Left forelimb (tissue), 1 donor: ENCODE data around the gene PTCRA.
"Not testable (repeated sequence)": the region's sequence is repeated elsewhere in the genome, so short reads cannot be mapped to it uniquely, and the experiment has no call there.

Experiments used
- DNase-seq: peaks from one replicate; pipeline ENCODE4 v3.0.0-alpha.2; 2018; ENCODE audit warnings: low spot score

The PTCRA gene

GRCh38 chr6:42941356-42941755, 25.5 kb downstream of the PTCRA start:
- DNase-seq = not testable (repeated sequence)

GRCh38 chr6:42942444-42942843, 26.6 kb downstream of the PTCRA start:
- DNase-seq = no peak

DNA sequence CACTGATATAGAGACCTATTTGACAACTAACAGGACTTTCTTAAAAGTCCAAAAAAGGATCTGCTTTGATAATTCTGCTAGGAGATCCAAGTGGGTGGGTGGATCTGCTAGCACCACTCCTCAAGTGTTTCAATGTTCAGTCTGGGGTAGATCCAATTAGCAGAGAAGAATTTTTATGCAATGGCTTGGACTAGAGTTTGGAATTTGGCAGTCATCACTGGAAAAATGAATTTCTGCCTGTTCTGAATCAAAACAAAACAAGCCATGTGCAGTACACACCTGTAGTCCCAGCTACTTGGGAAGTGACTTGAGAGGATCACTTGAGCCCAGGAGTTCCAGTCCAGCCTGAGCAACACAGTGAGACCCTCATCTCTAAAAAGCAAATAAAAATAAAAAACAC, 32.1 kb downstream of the PTCRA start:
- no peak for DNase-seq

DNA sequence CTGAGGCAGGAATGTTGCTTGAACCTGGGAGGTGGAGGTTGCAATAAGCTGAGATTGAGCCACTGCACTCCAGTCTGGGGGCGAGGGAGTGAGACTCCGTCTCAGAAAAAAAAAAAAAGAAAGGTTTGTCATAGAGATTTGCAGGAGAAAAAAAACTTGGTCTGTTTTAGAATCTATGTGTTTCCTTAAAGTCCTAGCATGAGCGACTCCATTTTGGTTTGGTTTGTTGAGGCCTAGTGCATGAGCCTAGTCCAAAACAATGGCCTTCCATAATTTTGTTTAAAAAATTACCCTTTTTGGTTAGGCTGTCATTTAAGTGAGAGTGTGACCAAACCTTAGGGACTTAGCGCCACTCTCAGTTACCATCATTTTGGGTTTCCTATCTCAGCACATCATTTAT, 36.5 kb downstream of the PTCRA start:
- DNase-seq = no peak

- not testable (repeated sequence) for DNase-seq
These were observed 38.6 kb downstream of the PTCRA start for GRCh38 chr6:42954405-42954804.

DNA sequence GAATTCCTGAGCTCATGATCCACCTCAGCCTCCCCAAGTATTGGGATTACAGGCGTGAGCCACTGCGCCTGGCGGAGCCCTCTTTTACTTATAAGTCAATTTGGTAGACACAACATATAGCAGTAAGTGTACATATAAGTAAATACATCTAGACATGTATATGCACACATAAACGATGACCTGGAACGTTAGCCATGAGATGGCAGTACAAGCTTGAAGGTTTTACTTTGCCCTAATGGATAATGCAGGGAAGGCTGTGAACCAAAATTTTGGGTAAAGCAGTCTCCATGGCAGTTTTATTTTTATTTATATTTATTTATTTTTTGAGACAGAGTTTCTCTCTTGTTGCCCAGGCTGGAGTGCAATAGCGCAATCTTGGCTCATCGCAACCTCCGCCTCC, 42.3 kb downstream of the PTCRA start:
- DNase-seq = no peak

DNA sequence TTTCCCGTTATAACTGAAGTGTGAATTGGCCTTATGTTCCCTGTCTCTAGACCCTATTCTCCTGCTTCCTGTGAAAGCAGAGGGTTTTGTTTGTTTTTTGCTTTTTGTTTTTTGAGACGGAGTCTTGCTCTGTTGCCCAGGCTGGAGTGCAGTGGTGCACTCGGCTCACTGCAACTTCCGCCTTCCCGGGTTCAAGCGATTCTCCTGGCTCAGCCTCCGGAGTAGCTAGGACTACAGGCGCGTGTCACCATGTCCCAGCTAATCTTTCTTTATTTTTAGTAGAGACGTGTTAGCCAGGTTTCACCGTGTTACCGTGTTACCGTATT, 44.0 kb downstream of the PTCRA start:
- no peak for DNase-seq

DNA sequence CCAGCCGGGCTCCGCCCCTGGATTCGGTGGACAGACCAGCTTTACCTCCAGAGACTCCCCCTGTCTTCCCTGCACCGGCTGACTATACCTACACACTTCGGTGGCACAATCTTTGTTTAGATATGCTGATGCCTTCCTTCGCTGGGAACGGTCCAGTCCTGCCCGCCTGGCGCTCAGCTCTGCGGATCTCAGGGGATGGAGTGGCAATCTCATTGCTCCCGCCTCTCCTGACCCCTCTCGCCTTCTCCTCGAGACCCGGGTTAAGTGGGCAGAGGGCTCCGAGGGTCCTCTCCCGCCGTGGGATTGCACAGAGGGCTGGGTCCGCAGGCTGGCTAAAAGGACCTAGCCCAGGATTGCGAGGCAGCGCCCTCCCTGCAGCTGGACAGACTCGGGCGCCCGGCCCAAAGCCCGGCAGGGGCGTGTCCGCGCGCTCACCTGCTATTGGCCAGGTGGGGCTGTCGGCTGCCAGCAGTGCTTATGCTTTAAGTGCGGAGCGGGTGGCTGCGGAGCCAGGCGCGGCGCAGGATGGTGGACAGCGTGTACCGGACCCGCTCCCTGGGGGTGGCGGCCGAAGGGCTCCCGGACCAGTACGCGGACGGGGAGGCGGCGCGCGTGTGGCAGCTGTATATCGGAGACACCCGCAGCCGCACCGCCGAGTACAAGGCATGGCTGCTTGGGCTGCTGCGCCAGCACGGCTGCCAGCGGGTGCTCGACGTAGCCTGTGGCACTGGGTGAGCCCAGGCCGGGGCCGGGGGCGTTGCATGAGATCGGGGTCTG, 44.6 kb downstream of the PTCRA start, which contains the start of gene GNMT:
TSS of gene GNMT (plus strand) at position 512 of the 777 bp plus-strand sequence. CDS start at position 526, 14 bp downstream.
- no peak for DNase-seq

DNA sequence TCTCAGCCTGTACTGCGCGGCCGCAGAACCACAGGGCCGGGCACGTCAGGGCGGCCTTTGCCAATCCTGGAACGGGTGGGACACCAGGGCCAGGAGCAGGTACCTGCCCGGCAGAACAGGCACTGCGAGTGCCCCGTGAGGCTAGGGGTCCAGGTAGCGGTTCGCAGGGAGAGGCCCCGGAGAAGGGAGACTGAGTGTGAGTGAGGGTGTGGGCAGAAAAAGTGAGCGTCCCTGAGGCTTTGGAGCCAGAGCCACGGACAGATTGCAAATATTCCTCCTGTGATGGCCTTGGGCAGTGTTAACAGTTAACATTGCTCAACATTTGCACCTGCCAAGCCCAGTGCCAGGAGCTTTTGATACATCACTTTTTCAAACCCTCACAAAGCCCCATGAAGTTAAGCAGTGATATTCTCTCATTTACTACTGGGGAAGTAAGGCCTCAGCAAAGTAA, 45.2 kb downstream of the PTCRA start:
- no peak for DNase-seq

DNA sequence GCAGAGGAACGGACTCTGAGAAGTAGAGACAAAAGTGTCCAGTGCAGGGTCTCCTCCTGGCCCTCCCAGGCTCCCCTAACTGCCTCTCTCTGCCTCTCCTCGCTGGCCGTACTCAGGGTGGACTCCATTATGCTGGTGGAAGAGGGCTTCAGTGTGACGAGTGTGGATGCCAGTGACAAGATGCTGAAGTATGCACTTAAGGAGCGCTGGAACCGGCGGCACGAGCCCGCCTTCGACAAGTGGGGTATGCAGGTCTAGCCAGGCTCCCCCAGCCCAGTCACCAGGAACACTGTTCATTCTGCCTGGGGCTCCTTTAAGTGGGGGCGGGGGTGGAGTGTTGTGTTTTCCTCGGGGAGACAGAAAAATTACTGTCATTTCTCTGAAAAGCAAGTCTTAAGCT, 46.2 kb downstream of the PTCRA start:
- DNase-seq = no peak

DNA sequence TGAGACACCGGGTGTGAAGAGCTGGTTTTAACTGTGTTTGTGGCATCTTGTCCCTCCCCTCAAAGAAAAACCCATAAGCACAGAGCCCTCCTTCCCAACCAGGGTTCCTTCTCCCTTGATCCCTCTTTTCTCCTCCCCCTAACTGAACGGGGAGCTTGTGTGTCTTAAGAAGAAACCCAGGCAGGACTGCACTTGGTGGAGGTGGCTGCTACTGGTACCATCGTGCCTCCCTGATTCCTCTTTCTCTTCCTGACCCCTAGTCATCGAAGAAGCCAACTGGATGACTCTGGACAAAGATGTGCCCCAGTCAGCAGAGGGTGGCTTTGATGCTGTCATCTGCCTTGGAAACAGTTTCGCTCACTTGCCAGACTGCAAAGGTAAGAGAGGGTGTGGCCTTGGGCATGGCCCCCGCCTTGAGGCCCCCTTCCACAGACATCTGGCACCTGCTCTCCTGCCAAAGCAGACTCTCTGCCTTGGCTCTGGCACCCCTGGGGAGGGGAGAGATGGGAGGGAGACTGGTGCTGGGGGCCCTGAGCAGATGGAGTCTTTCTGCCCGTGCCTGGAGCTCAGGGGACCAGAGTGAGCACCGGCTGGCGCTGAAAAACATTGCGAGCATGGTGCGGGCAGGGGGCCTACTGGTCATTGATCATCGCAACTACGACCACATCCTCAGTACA, 46.8 kb downstream of the PTCRA start:
- no peak for DNase-seq

- DNase-seq = no peak
These were observed 47.5 kb downstream of the PTCRA start for GRCh38 chr6:42963179-42963854.

GRCh38 chr6:42963855-42964605, 48.2 kb downstream of the PTCRA start:
- DNase-seq = no peak

DNA sequence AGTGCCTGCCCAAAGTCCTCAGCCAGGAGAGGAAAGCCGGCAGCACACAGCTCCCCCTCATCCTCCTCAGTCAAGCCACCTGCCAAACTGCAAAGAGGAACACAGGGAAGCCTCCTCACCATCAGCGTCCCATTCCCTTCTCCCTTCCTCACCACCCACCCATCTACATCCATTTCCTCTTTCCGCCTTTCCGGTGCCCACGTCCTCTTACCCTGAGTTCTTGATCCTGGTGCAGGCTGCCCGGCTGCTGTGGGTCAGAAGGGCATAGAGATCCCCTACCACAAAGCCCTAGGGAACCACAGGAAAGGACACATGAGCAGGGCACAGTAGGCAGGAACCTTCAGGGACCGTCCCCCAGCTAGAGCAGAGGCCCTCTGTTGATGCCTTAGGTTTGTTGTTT, 50.7 kb downstream of the PTCRA start:
- no peak for DNase-seq

- DNase-seq = no peak
These were observed 51.4 kb downstream of the PTCRA start for GRCh38 chr6:42967228-42967627.

- DNase-seq = no peak
These were observed 52.4 kb downstream of the PTCRA start for GRCh38 chr6:42968126-42968701.

DNA sequence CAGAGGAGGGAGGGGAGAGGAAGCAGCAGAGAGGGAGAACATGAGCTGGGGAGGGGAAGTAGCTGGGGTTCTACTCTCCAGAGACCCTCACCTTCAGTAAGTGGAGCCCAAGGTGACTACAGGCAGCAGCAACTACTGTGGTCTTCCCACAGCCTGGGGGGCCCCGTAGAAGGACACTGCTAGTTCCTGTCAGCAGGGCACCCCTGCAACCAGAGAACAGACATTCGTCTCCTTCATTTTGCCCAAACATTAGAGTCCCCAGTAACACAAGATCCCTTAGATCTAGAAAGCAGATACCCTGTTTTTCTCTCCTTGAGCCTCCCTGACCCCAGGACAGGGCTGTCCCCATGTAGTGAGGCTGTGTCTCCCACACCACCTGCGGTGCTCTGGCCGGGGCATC, 52.9 kb downstream of the PTCRA start:
- DNase-seq = no peak

- no peak for DNase-seq
These were observed 53.6 kb downstream of the PTCRA start for GRCh38 chr6:42969431-42969830.

- DNase-seq = no peak
These were observed 54.1 kb downstream of the PTCRA start for GRCh38 chr6:42969934-42970333.

DNA sequence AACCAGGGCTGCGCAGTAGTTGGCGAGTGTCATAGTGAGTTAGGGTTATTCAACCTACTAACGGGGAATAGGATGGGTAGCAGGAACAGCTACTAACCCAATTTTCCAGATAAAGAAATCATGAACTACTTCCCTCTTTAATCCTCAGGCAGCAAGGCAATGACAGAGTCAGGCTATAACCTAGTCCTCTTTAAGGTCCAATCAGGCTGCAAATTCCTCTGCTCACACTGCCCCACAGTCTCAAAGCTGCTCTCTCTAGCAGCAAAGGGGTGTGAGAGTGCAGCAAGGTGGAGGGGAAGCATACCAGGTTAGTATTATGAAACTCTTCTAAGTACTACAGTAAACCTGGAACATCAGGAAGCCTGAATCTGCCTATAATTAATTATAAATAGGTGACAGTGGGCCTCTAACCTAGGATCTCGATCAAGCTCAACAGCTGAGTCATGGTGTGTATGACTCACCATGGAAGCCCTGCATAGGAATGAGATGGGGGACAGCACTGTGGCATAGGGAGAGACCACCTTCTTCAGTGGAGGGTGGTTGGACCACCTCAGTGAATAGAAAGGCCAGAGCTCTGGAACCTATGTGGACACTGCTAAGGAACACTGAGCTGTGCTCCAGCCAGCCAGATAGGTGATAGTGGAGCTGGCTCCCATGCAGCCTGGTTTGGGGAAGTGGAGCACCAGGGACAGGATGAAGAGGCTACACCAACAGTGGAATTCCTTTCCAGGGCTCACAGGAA, 55.2 kb downstream of the PTCRA start:
- DNase-seq = no peak

GRCh38 chr6:42971746-42972327, 56.0 kb downstream of the PTCRA start:
- DNase-seq = no peak
